Kidney (tissue), 14 donors: ENCODE data around the gene UGCG. TPM values are rescaled to one million over a fixed set of nuclear protein-coding genes. Genes with fewer than 3 reads are reported as not detected.
A peak's percentile ranks its signal among the peaks of the same experiment; 100 is the strongest.

Experiments
- DNase-seq, 5 donors: peaks; one replicate each; pipeline ENCODE4 v3.0.0-alpha.2; 2013 to 2020
- FAIRE-seq: peaks from 2 replicates; lab custom pipeline; 2012; peaks lifted over from hg19 to GRCh38; lab: Jason Lieb, UNC
- H3K27ac ChIP-seq, 2 donors: one replicate each; pipeline ENCODE4 v1.7.0; 2013; ENCODE audit warnings: low read depth in 2 of 2, low read length in 2 of 2, inconsistent platforms in 1 of 2
- H3K27me3 ChIP-seq: one replicate; pipeline ENCODE4 v1.7.1; 2013; ENCODE audit warnings: low read length, inconsistent platforms; ENCODE audit not compliant: control insufficient read depth, insufficient read depth
- H3K36me3 ChIP-seq, 3 donors: one replicate each; pipeline versions ENCODE4 v1.7.0 to v1.7.1; 2013; ENCODE audit warnings: low read length in 3 of 3, control low read depth in 1 of 3, inconsistent platforms in 1 of 3; ENCODE audit not compliant: insufficient read depth in 3 of 3, control insufficient read depth in 2 of 3
- H3K4me1 ChIP-seq, 3 donors: one replicate each; pipeline versions ENCODE4 v1.7.0 to v1.7.1; 2013; ENCODE audit warnings: low read length in 3 of 3, inconsistent platforms in 1 of 3, low read depth in 1 of 3; ENCODE audit not compliant: control insufficient read depth in 2 of 3, insufficient read depth in 2 of 3
- H3K4me3 ChIP-seq, 3 donors: one replicate each; pipeline versions ENCODE4 v1.7.0 to v1.8.1; 2013; ENCODE audit warnings: low read length in 3 of 3, control low read depth in 1 of 3, inconsistent platforms in 1 of 3
- H3K9ac ChIP-seq, 3 donors: one replicate each; pipeline versions ENCODE4 v1.7.0 to v1.7.1; 2013; ENCODE audit warnings: low read length in 3 of 3, control low read depth in 1 of 3, inconsistent platforms in 1 of 3
- H3K9me3 ChIP-seq, 3 donors: one replicate each; pipeline versions ENCODE4 v1.7.0 to v1.7.1; 2013; ENCODE audit warnings: low read length in 3 of 3, control low read depth in 1 of 3, inconsistent platforms in 1 of 3; ENCODE audit not compliant: control insufficient read depth in 2 of 3, insufficient read depth in 1 of 3
- CTCF ChIP-seq: IDR thresholded peaks from 3 replicates; pipeline ENCODE4 v1.5.1; 2012; ENCODE audit warnings: mild to moderate bottlenecking, moderate library complexity, borderline replicate concordance; ENCODE audit not compliant: insufficient read depth; ENCODE audit errors: extremely low read depth
- intact Hi-C: fragments of 100-400 bp; cut with DNase I; formaldehyde crosslinking; loops from one replicate; pipeline ENCODE4 v1.11.1; 2022
- polyA plus RNA-seq: library from polyadenylated mRNA; stranded (reverse); fragments of 350-450 nt; fragmentation: Illumina TruSeq; extraction: RNeasy Lipid Tissue Mini Kit (QIAGEN cat#74804); gene quantifications from one replicate; pipeline ENCODE4 v1.2.3, GENCODE V29; 2014; ENCODE audit warnings: low read depth, low replicate concordance; ENCODE audit not compliant: insufficient read depth
- total RNA-seq: library from RNA; stranded (reverse); fragmentation: NEBNext Ultra II Directional; extraction: Animal tissue kit (Norgen Biotek cat#: 25700); gene quantifications from one replicate; pipeline ENCODE4 v1.2.1, GENCODE V29; 2021
- donor health status: control.
- donor health status: control.
- donor health status: control.
- donor health status: control.
- donor health status: control.
- donor health status: DM: yes; HTN: yes; CAD: no.
- donor health status: Normal renal cell carcinoma (clear cell type).

Gene UGCG
- total and polyA plus RNA-seq, 2 donors from 2014 or later: 20.8 to 113 TPM

GRCh38 chr9:111896942-111897600, 457 bp downstream of the UGCG start:
- no peak for FAIRE-seq
- TF ChIP-seq CTCF: no peak
- H3K9ac ChIP-seq: peak overlapping the region; percentile 79 to 99 (median 95)
- peaks cover 0 to 30% (median 8%) of the 10 kb centered on the region in 3 donors for H3K4me1 ChIP-seq
- H3K9me3 ChIP-seq: no peaks in the 10 kb centered on the region
- H3K27ac ChIP-seq: peak overlapping the region; percentile 97 to 99
- H3K4me3 ChIP-seq: peak overlapping the region; percentile 88 to 97 (median 90)
- intact Hi-C loops: no loop called here
- DNase-seq: peak in 4 of 5 donors; percentile 79 to 92 (median 87)
- H3K27me3 ChIP-seq: no peaks in the 10 kb centered on the region
- H3K36me3 ChIP-seq: no peaks in the 10 kb centered on the region

GRCh38 chr9:111897601-111898137, 1.1 kb downstream of the UGCG start:
- FAIRE-seq: no peak
- H3K9ac ChIP-seq: peak overlapping the region; percentile 79 to 99 (median 95)
- no peaks in the 10 kb centered on the region for H3K36me3 ChIP-seq
- H3K9me3 ChIP-seq: no peaks in the 10 kb centered on the region
- no peak for TF ChIP-seq CTCF
- H3K27ac ChIP-seq: peak overlapping the region; percentile 97 to 99
- no peak for DNase-seq
- H3K27me3 ChIP-seq: no peaks in the 10 kb centered on the region
- peak overlapping the region; percentile 88 to 97 (median 90) for H3K4me3 ChIP-seq
- intact Hi-C loops: no loop called here
- peaks cover 0 to 35% (median 11%) of the 10 kb centered on the region in 3 donors for H3K4me1 ChIP-seq

GRCh38 chr9:111898331-111899096, 1.9 kb downstream of the UGCG start:
- Histone ChIP-seq H3K27ac (peak overlapping the region; percentile 97 to 99), H3K4me1 (peaks cover 0 to 38% (median 13%) of the 10 kb centered on the region in 3 donors), H3K4me3 (peak overlapping the region; percentile 88 to 97 (median 90)), H3K9ac (peak overlapping the region; percentile 79 to 99 (median 95)), H3K9me3 (no peaks in the 10 kb centered on the region), H3K27me3 (no peaks in the 10 kb centered on the region), H3K36me3 (no peaks in the 10 kb centered on the region)
- FAIRE-seq (no peak), DNase-seq (no peak)
- intact Hi-C loops: no loop called here
- no peak for TF ChIP-seq CTCF
